ENCODE measurements around the gene ALDH16A1.

GRCh38 chr19:49475995-49476880 lies 23.2 kb downstream of the ALDH16A1 start:
- TF ChIP-seq GATA2 (IDR thresholded peaks at IDR 0.05; ENCODE audit: low read depth, low read length) (no peak), GATA3 (IDR thresholded peaks at IDR 0.05; ENCODE audit: low read depth, low read length) (no peak)

Measured in SH-SY5Y (cell line).